A549 (cell line): ENCODE measurements around the gene CCRL2. TPM values are rescaled to one million over a fixed set of nuclear protein-coding genes. Genes with fewer than 3 reads are reported as not detected.

Source experiments
- ATAC-seq, 2 experiments: fragments of 200-7000 bp in 1 of 2; fragments of >200 bp in 1 of 2; cut with Nextera tagmentation in 1 of 2; cut with Tn5 transposase in 1 of 2; 3 replicates each; pipeline versions ENCODE4 v1.8.0 to v1.9.1; 2018 to 2020; ENCODE audit warnings: mild to moderate bottlenecking in 1 of 2, moderate library complexity in 1 of 2
- CTCF ChIA-PET: fragments of 300-600 bp; sonication (Branson Sonifier 250); formaldehyde crosslinking; extraction: SDS; loops from one replicate; lab custom pipeline; 2021; ENCODE audit warnings: antibody characterized with exemption, inconsistent platforms; lab: Yijun Ruan, JAX
- POLR2A ChIA-PET: fragments of 350-600 bp; formaldehyde crosslinking; extraction: SDS; loops from one replicate; lab custom pipeline; 2021; ENCODE audit warnings: antibody characterized with exemption, inconsistent platforms; lab: Yijun Ruan, JAX
- DNase-seq, 2 experiments: peaks; one replicate each; pipeline versions ENCODE4 v3.0.0 to v3.0.0-alpha.2; 2011 to 2016; ENCODE audit warnings: low read depth in 1 of 2, low spot score in 1 of 2
- FAIRE-seq: peaks from 2 replicates; lab custom pipeline; 2011; peaks lifted over from hg19 to GRCh38; lab: Jason Lieb, UNC
- H3K27ac ChIP-seq, 2 experiments: fragments of >200 bp; sonication (Bioruptor Twin); formaldehyde crosslinking; 3 replicates each; pipeline ENCODE4 v1.5.1; 2016 to 2017
- H3K4me1 ChIP-seq: fragments of >200 bp; sonication (Bioruptor Twin); formaldehyde crosslinking; 3 replicates; pipeline ENCODE4 v1.6.1; 2016
- H3K4me2 ChIP-seq: fragments of >200 bp; sonication (Bioruptor Twin); formaldehyde crosslinking; 3 replicates; pipeline ENCODE4 v1.6.1; 2016
- H3K4me3 ChIP-seq: fragments of >200 bp; sonication (Bioruptor Twin); formaldehyde crosslinking; 3 replicates; pipeline ENCODE4 v1.5.1; 2016
- H3K9me3 ChIP-seq: fragments of >200 bp; sonication (Bioruptor Twin); formaldehyde crosslinking; 3 replicates; pipeline ENCODE4 v1.6.1; 2016
- BCL3 ChIP-seq: fragments of >200 bp; sonication (Bioruptor Twin); formaldehyde crosslinking; IDR thresholded peaks from 3 replicates; pipeline ENCODE4 v1.6.1; 2016
- CBX8 ChIP-seq: fragments of 200-600 bp; sonication (generic); IDR thresholded peaks from 2 replicates; pipeline ENCODE4 v1.6.1; 2016
- CEBPB ChIP-seq, 2 experiments: fragments of >200 bp in 1 of 2; sonication (Bioruptor Twin) in 1 of 2; formaldehyde crosslinking in 1 of 2; IDR thresholded peaks; 2 replicates each; pipeline ENCODE4 v1.6.1; 2012 to 2016
- EP300 ChIP-seq, 2 experiments: fragments of >200 bp; sonication (Bioruptor Twin); formaldehyde crosslinking; IDR thresholded peaks; 2 replicates in 1 of 2; 3 replicates in 1 of 2; pipeline ENCODE4 v1.6.1; 2016 to 2017
- HDAC2 ChIP-seq: fragments of 200-600 bp; sonication (generic); IDR thresholded peaks from 2 replicates; pipeline ENCODE4 v1.6.1; 2016
- JUNB ChIP-seq: fragments of >200 bp; sonication (Bioruptor Twin); formaldehyde crosslinking; IDR thresholded peaks from 2 replicates; pipeline ENCODE4 v1.6.1; 2016
- KDM1A ChIP-seq: fragments of 200-600 bp; sonication (generic); IDR thresholded peaks from 2 replicates; pipeline ENCODE4 v1.6.1; 2016; ENCODE audit warnings: low read depth, mild to moderate bottlenecking
- MYC ChIP-seq: IDR thresholded peaks from 2 replicates; pipeline ENCODE4 v1.6.1; 2012; ENCODE audit warnings: mild to moderate bottlenecking, inconsistent platforms, low read length, improper control_type of control experiment, borderline replicate concordance
- NR3C1 ChIP-seq: fragments of >200 bp; sonication (Bioruptor Twin); formaldehyde crosslinking; IDR thresholded peaks from 3 replicates; pipeline ENCODE4 v1.6.1; 2017
- PHF8 ChIP-seq: fragments of 200-600 bp; sonication (generic); IDR thresholded peaks from 2 replicates; pipeline ENCODE4 v1.6.1; 2016; ENCODE audit warnings: low read depth, mild to moderate bottlenecking, antibody characterized with exemption, moderate library complexity, borderline replicate concordance
- POLR2AphosphoS2 ChIP-seq: conservative IDR thresholded peaks from 2 replicates; pipeline ENCODE4 v1.6.1; 2012; ENCODE audit warnings: low read length, improper control_type of control experiment, inconsistent platforms
- RAD21 ChIP-seq, 2 experiments: fragments of >200 bp in 1 of 2; sonication (Bioruptor Twin) in 1 of 2; formaldehyde crosslinking in 1 of 2; IDR thresholded peaks in 1 of 2; conservative IDR thresholded peaks in 1 of 2; 2 replicates in 1 of 2; 3 replicates in 1 of 2; pipeline ENCODE4 v1.6.1; 2012 to 2018; ENCODE audit warnings: inconsistent platforms in 1 of 2
- RARB ChIP-seq: fragments of 250-450 bp; sonication (Bioruptor Pico); IDR thresholded peaks from 2 replicates; pipeline ENCODE4 v1.8.0; 2021; ENCODE audit warnings: mild to moderate bottlenecking, moderate library complexity
- RCOR1 ChIP-seq: fragments of 150-350 bp; IDR thresholded peaks from 2 replicates; pipeline ENCODE4 v1.6.1; 2014; ENCODE audit warnings: antibody characterized with exemption, low read length, low read depth
- RNF2 ChIP-seq: fragments of 200-600 bp; sonication (generic); IDR thresholded peaks from 2 replicates; pipeline ENCODE4 v1.6.1; 2016; ENCODE audit warnings: low read depth, mild to moderate bottlenecking, antibody characterized with exemption, moderate library complexity, borderline replicate concordance
- SREBF2 ChIP-seq: fragments of 450-650 bp; IDR thresholded peaks from 2 replicates; pipeline ENCODE4 v1.6.1; 2014; ENCODE audit warnings: mild to moderate bottlenecking, moderate library complexity
- TP53 ChIP-seq: fragments of 250-450 bp; sonication (Bioruptor Pico); IDR thresholded peaks from 2 replicates; pipeline ENCODE4 v1.5.0; 2021; ENCODE audit warnings: mild to moderate bottlenecking, moderate library complexity
- ZC3H11A ChIP-seq: fragments of 450-650 bp; IDR thresholded peaks from 2 replicates; pipeline ENCODE4 v1.6.1; 2014; ENCODE audit warnings: antibody characterized with exemption, mild to moderate bottlenecking
- ZFP36 ChIP-seq: fragments of 450-650 bp; IDR thresholded peaks from 2 replicates; pipeline ENCODE4 v1.6.1; 2014; ENCODE audit warnings: borderline replicate concordance; ENCODE audit not compliant: partially characterized antibody
- ZNF302 ChIP-seq: fragments of 250-450 bp; sonication (Bioruptor Pico); IDR thresholded peaks from 2 replicates; pipeline ENCODE4 v1.9.0; 2021; ENCODE audit warnings: inconsistent platforms, mild to moderate bottlenecking, moderate library complexity
- ZSCAN20 ChIP-seq: fragments of 250-450 bp; sonication (Bioruptor Pico); IDR thresholded peaks from 2 replicates; pipeline ENCODE4 v1.8.0; 2022; ENCODE audit warnings: mild to moderate bottlenecking, moderate library complexity
- WGBS: methylation state at CpG from one replicate; pipeline ENCODE4 v1.1.6; 2017; ENCODE audit errors: missing lambda C conversion rate; 5-methylcytosine and 5-hydroxymethylcytosine counted together
- polyA plus RNA-seq, 4 experiments: library from polyadenylated mRNA; depleted of rRNA in 3 of 4; stranded (reverse); fragments of >200 nt; fragmentation: RNase III in 1 of 4; extraction: RNeasy Plus Mini Kit Qiagen cat#74134 plus additional on column Dnase treatment in 1 of 4; gene quantifications; 2 replicates in 3 of 4; 3 replicates in 1 of 4; pipeline ENCODE4 v1.2.3, GENCODE V29; 2011 to 2017
- TF ChIP-seq, protein P1 (sequence below): IDR thresholded peaks from 2 replicates; pipeline ENCODE4 v1.6.1; 2012
- TF ChIP-seq, protein P2 (sequence below): fragments of 200-600 bp; sonication (generic); IDR thresholded peaks from 2 replicates; pipeline ENCODE4 v1.6.1; 2016; ENCODE audit warnings: antibody characterized with exemption, mild to moderate bottlenecking, moderate library complexity
- TF ChIP-seq, protein P3 (sequence below): IDR thresholded peaks from 2 replicates; pipeline ENCODE4 v1.6.1; 2012
- TF ChIP-seq, protein P4 (sequence below): fragments of >200 bp; sonication (Bioruptor Twin); formaldehyde crosslinking; IDR thresholded peaks from 2 replicates; pipeline ENCODE4 v1.6.1; 2016
- TF ChIP-seq, protein P5 (sequence below): fragments of 150-350 bp; IDR thresholded peaks from 2 replicates; pipeline ENCODE4 v1.6.1; 2014; ENCODE audit warnings: low read depth, mild to moderate bottlenecking, low read length

Gene CCRL2
- polyA plus RNA-seq, 2 of the 4 experiments (the other 2 are of a cell fraction), result not detected

DNA sequence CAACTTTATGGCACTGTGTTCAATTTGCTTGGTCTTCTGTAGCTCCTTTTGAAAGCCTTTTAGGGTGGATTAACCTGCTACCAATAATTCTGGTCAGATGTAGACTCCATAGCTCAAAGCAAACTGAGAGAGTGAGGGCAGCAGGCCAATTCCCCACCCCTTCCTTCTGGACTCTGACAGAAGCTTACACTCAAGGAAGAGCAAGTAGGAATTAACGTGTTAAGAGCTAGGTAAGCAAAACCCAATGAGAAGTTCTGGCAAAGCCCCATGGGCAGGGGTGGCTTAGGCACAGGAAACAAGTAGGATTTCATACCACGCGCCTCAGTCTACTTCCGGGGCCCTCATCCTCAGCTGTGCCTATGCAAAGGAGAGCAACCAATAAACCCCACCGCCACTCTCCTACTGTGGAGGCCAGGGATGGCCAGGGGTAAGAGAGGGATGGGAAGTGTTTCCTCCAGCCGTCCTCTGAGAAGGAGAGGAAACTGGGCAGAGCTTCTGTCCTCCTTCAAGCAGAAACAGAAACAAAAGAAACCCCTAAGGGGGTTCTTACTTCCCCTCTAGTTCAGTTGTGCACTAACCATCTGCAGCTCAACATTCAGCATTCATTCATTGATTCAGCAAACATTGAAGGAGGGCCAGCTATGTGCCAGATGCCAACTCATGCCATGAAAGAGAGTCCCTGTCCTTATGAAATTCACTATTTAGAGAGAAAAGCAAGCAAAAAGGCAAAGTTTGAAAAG lies 23.7 kb upstream of the CCRL2 start:
- no peaks in the 10 kb centered on the region for H3K4me1 ChIP-seq
- TF ChIP-seq ZNF302 (CRISPR knock-in tag), result no peak
- no peak for TF ChIP-seq MYC
- TF ChIP-seq PHF8, result no peak
- TF ChIP-seq, protein P1, sequence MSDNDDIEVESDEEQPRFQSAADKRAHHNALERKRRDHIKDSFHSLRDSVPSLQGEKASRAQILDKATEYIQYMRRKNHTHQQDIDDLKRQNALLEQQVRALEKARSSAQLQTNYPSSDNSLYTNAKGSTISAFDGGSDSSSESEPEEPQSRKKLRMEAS, result no peak
- no peak for TF ChIP-seq HDAC2
- no peak for TF ChIP-seq RARB (CRISPR knock-in tag)
- TF ChIP-seq, protein P2, sequence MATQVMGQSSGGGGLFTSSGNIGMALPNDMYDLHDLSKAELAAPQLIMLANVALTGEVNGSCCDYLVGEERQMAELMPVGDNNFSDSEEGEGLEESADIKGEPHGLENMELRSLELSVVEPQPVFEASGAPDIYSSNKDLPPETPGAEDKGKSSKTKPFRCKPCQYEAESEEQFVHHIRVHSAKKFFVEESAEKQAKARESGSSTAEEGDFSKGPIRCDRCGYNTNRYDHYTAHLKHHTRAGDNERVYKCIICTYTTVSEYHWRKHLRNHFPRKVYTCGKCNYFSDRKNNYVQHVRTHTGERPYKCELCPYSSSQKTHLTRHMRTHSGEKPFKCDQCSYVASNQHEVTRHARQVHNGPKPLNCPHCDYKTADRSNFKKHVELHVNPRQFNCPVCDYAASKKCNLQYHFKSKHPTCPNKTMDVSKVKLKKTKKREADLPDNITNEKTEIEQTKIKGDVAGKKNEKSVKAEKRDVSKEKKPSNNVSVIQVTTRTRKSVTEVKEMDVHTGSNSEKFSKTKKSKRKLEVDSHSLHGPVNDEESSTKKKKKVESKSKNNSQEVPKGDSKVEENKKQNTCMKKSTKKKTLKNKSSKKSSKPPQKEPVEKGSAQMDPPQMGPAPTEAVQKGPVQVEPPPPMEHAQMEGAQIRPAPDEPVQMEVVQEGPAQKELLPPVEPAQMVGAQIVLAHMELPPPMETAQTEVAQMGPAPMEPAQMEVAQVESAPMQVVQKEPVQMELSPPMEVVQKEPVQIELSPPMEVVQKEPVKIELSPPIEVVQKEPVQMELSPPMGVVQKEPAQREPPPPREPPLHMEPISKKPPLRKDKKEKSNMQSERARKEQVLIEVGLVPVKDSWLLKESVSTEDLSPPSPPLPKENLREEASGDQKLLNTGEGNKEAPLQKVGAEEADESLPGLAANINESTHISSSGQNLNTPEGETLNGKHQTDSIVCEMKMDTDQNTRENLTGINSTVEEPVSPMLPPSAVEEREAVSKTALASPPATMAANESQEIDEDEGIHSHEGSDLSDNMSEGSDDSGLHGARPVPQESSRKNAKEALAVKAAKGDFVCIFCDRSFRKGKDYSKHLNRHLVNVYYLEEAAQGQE, result no peak
- no peak for TF ChIP-seq ZC3H11A
- TF ChIP-seq CBX8, result no peak
- no peak for TF ChIP-seq EP300 (IDR thresholded peaks at IDR 0.05)
- TF ChIP-seq, protein P3, sequence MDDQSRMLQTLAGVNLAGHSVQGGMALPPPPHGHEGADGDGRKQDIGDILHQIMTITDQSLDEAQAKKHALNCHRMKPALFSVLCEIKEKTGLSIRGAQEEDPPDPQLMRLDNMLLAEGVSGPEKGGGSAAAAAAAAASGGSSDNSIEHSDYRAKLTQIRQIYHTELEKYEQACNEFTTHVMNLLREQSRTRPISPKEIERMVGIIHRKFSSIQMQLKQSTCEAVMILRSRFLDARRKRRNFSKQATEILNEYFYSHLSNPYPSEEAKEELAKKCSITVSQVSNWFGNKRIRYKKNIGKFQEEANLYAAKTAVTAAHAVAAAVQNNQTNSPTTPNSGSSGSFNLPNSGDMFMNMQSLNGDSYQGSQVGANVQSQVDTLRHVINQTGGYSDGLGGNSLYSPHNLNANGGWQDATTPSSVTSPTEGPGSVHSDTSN, result no peak
- no peak for TF ChIP-seq CEBPB (IDR thresholded peaks at IDR 0.05)
- TF ChIP-seq ZSCAN20 (CRISPR knock-in tag), result no peak
- TF ChIP-seq NR3C1, result no peak
- TF ChIP-seq, all 56 proteins: peak for 0
- 47% methylated on average over 6 of the region's 6 CpGs for WGBS
- FAIRE-seq, result no peak
- Histone ChIP-seq H3K27ac (no peak overlapping the region), H3K9me3 (no peaks in the 10 kb centered on the region), H3K4me3 (no peak overlapping the region), H3K4me2 (no peak overlapping the region)
- ChIA-PET POLR2A (no interaction called here), CTCF (interaction anchor here (1.1 to 1.6 kb wide), 2 partner anchors 9 to 445 kb away, joined by 4 read pairs; no protein-coding TSS in a partner anchor)
- no peak for ATAC-seq
- no peak for DNase-seq

DNA sequence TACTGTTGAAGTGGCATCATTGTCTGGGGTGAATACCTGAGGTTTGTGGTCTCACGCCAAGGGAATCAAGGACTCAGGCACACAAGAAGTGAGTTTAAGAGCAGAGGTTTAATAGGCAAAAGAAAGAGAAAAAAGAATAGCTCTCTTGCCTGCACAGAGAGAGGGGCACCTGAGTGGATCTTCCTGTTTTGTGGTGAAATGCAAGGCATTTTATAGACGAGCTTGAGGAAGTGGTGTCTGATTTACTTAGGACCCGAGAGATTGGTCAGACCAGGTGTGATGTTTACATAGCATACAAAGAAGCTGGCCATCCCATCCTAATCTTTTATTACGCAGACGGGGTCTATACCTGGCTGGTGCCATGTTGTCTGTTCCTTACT lies 23.1 kb upstream of the CCRL2 start:
- Histone ChIP-seq H3K9me3 (no peaks in the 10 kb centered on the region), H3K4me2 (no peak overlapping the region), H3K4me1 (no peaks in the 10 kb centered on the region), H3K4me3 (no peak overlapping the region), H3K27ac (no peak overlapping the region)
- ChIA-PET POLR2A (no interaction called here), CTCF (no interaction called here)
- ATAC-seq, result no peak
- no peak for TF ChIP-seq RAD21 (conservative IDR thresholded peaks at IDR 0.05 in 1 of 2, IDR thresholded peaks at IDR 0.05 in 1 of 2)
- no peak for TF ChIP-seq KDM1A
- TF ChIP-seq ZFP36, result no peak
- TF ChIP-seq, protein P4, sequence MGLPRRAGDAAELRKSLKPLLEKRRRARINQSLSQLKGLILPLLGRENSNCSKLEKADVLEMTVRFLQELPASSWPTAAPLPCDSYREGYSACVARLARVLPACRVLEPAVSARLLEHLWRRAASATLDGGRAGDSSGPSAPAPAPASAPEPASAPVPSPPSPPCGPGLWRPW, result no peak
- TF ChIP-seq RCOR1, result no peak
- no peak for TF ChIP-seq RNF2
- no peak for TF ChIP-seq POLR2AphosphoS2
- TF ChIP-seq, protein P5, sequence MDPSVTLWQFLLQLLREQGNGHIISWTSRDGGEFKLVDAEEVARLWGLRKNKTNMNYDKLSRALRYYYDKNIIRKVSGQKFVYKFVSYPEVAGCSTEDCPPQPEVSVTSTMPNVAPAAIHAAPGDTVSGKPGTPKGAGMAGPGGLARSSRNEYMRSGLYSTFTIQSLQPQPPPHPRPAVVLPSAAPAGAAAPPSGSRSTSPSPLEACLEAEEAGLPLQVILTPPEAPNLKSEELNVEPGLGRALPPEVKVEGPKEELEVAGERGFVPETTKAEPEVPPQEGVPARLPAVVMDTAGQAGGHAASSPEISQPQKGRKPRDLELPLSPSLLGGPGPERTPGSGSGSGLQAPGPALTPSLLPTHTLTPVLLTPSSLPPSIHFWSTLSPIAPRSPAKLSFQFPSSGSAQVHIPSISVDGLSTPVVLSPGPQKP, result no peak
- no peak for TF ChIP-seq EP300 (IDR thresholded peaks at IDR 0.05)
- TF ChIP-seq JUNB, result no peak
- no peak for TF ChIP-seq TP53 (CRISPR knock-in tag)
- no peak for TF ChIP-seq BCL3
- no peak for TF ChIP-seq SREBF2
- TF ChIP-seq CEBPB (IDR thresholded peaks at IDR 0.05), result no peak
- no peak for TF ChIP-seq MYC
- no peak for TF ChIP-seq ZC3H11A
- FAIRE-seq, result no peak
- no peak for DNase-seq
- 41% methylated on average over 5 of the region's 5 CpGs for WGBS
